HCT116 (cell line): Measurements from ENCODE around the gene MYO7A.

Source experiments
- POLR2A ChIP-seq: IDR thresholded peaks from 2 replicates; pipeline ENCODE4 v1.7.0; 2011; ENCODE audit warnings: borderline replicate concordance; ENCODE audit not compliant: insufficient read depth, insufficient read length; ENCODE audit errors: extremely low read depth
- TF ChIP-seq, protein P1 (sequence below), 3 experiments: fragments of 200-600 bp in 1 of 3; sonication (generic) in 1 of 3; IDR thresholded peaks in 2 of 3; conservative IDR thresholded peaks in 1 of 3; 2 replicates each; pipeline ENCODE4 v1.5.1; 2012 to 2017; ENCODE audit warnings: low read depth in 2 of 3, low read length in 2 of 3, antibody characterized with exemption in 1 of 3, borderline replicate concordance in 1 of 3, control low read depth in 1 of 3, mild to moderate bottlenecking in 1 of 3, mixed read lengths in 1 of 3, mixed run types in 1 of 3, moderate library complexity in 1 of 3; ENCODE audit not compliant: insufficient read depth in 1 of 3

DNA sequence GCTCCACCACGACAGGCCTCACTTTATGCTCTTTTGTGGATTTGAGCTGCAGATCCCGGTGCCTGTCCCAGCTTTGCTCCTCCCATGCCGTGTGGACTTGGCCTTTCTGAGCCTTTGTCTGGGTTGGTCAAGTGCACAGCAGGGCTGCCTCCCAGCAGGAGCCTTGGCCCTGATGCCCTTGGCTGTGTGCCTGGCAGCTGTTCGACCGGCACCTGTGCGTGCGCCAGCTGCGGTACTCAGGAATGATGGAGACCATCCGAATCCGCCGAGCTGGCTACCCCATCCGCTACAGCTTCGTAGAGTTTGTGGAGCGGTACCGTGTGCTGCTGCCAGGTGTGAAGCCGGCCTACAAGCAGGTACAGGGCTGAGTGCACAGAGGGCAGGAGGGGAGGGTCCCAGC, 46.5 kb downstream of the MYO7A start:
- TF ChIP-seq, protein P1, sequence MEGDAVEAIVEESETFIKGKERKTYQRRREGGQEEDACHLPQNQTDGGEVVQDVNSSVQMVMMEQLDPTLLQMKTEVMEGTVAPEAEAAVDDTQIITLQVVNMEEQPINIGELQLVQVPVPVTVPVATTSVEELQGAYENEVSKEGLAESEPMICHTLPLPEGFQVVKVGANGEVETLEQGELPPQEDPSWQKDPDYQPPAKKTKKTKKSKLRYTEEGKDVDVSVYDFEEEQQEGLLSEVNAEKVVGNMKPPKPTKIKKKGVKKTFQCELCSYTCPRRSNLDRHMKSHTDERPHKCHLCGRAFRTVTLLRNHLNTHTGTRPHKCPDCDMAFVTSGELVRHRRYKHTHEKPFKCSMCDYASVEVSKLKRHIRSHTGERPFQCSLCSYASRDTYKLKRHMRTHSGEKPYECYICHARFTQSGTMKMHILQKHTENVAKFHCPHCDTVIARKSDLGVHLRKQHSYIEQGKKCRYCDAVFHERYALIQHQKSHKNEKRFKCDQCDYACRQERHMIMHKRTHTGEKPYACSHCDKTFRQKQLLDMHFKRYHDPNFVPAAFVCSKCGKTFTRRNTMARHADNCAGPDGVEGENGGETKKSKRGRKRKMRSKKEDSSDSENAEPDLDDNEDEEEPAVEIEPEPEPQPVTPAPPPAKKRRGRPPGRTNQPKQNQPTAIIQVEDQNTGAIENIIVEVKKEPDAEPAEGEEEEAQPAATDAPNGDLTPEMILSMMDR (IDR thresholded peaks at IDR 0.05 in 2 of 3, conservative IDR thresholded peaks at IDR 0.05 in 1 of 3; ENCODE audit: borderline replicate concordance in 1 of 3, insufficient read depth in 1 of 3, low read depth in 2 of 3, low read length in 2 of 3) = no peak
- TF ChIP-seq POLR2A = no peak
